Neural cell (in vitro differentiated cells): ENCODE data around the gene NT5DC4.
"Not testable (repeated sequence)": the region's sequence is repeated elsewhere in the genome, so short reads cannot be mapped to it uniquely, and the experiment has no call there.

Experiments used
- CTCF ChIP-seq: fragments of 450-650 bp; IDR thresholded peaks from 2 replicates; pipeline ENCODE4 v1.5.1; 2014; ENCODE audit warnings: antibody characterized with exemption, mild to moderate bottlenecking, moderate library complexity; ENCODE audit not compliant: poor library complexity, severe bottlenecking
- EZH2 ChIP-seq: fragments of 200-600, 300-800 bp; shearing (Covaris generic), sonication (generic); IDR thresholded peaks from 2 replicates; pipeline ENCODE4 v1.6.1; 2014; ENCODE audit warnings: antibody characterized with exemption, low read length, borderline replicate concordance, mild to moderate bottlenecking; ENCODE audit not compliant: insufficient read depth, poor library complexity, severe bottlenecking
- POLR2AphosphoS5 ChIP-seq: IDR thresholded peaks from 2 replicates; pipeline ENCODE4 v1.6.1; 2012
- REST ChIP-seq: IDR thresholded peaks from 2 replicates; pipeline ENCODE4 v1.6.1; 2012; ENCODE audit warnings: borderline replicate concordance

- TF ChIP-seq POLR2AphosphoS5, CTCF, EZH2, REST: not testable (repeated sequence)
Measured at GRCh38 chr2:112716826-112717352, 3.9 kb upstream of the NT5DC4 start.
